Calu3 (cell line): Measurements from ENCODE around the gene ACTN1. TPM values are rescaled to one million over a fixed set of nuclear protein-coding genes. Genes with fewer than 3 reads are reported as not detected.

Experiments used
- BruUV-seq: library from RNA; stranded (reverse); fragments of 400-500 nt; replicated peaks from 2 replicates; lab custom pipeline; 2021; lab: Mats Ljungman, UMichigan
- CTCF ChIA-PET: fragments of 300-600 bp; sonication (Branson Sonifier 250); formaldehyde crosslinking; loops from one replicate; lab custom pipeline; 2022; ENCODE audit warnings: antibody characterized with exemption; lab: Charles Lee
- DNase-seq: peaks from one replicate; pipeline ENCODE4 v3.0.0; 2022
- H3K27ac Mint-ChIP-seq: one replicate; pipeline ENCODE4 v1.8.0; 2022; ENCODE audit warnings: mixed read lengths; ENCODE audit not compliant: unreplicated experiment
- H3K27me3 Mint-ChIP-seq: one replicate; pipeline ENCODE4 v1.8.0; 2022; ENCODE audit warnings: mixed read lengths; ENCODE audit not compliant: unreplicated experiment
- H3K36me3 Mint-ChIP-seq: one replicate; pipeline ENCODE4 v1.8.0; 2022; ENCODE audit warnings: mild to moderate bottlenecking, moderate library complexity, mixed read lengths; ENCODE audit not compliant: insufficient read depth, unreplicated experiment
- H3K4me1 Mint-ChIP-seq: one replicate; pipeline ENCODE4 v1.8.0; 2022; ENCODE audit warnings: mild to moderate bottlenecking, low read depth, mixed read lengths; ENCODE audit not compliant: unreplicated experiment
- H3K4me3 Mint-ChIP-seq: one replicate; pipeline ENCODE4 v1.8.0; 2022; ENCODE audit warnings: mild to moderate bottlenecking, low read depth, moderate library complexity, mixed read lengths; ENCODE audit not compliant: unreplicated experiment
- H3K9me3 Mint-ChIP-seq: one replicate; pipeline ENCODE4 v1.8.0; 2022; ENCODE audit warnings: low read depth, mixed read lengths; ENCODE audit not compliant: unreplicated experiment
- CTCF ChIP-seq: fragments of 200-600 bp; IDR thresholded peaks from one replicate; pipeline ENCODE4 v1.8.0; 2022; ENCODE audit warnings: antibody characterized with exemption; ENCODE audit not compliant: unreplicated experiment
- intact Hi-C: fragments of 100-400 bp; cut with micrococcal nuclease; formaldehyde crosslinking; loops from one replicate; pipeline ENCODE4 v1.10.0; 2022; ENCODE audit not compliant: unreplicated experiment
- total RNA-seq: library from RNA; stranded (reverse); gene quantifications from 2 replicates; pipeline ENCODE4 v1.2.3, GENCODE V29; 2022

The ACTN1 gene
- total RNA-seq, 1 experiment from 2014 or later = 326 TPM

GRCh38 chr14:68927089-68927488 lies 52.0 kb downstream of the ACTN1 start:
- intact Hi-C loops = no loop called here
- peaks cover 3% of the 10 kb centered on the region for H3K9me3 Mint-ChIP-seq
- no TSS peak for BruUV-seq
- peaks cover 32% of the 10 kb centered on the region for H3K4me1 Mint-ChIP-seq
- no peak for TF ChIP-seq CTCF
- no peak overlapping the region for H3K4me3 Mint-ChIP-seq
- DNase-seq = no peak
- H3K27ac Mint-ChIP-seq = no peak overlapping the region
- no peaks in the 10 kb centered on the region for H3K27me3 Mint-ChIP-seq
- CTCF ChIA-PET = no interaction called here
- H3K36me3 Mint-ChIP-seq = peaks cover 52% of the 10 kb centered on the region

GRCh38 chr14:68926236-68926635 lies 52.9 kb downstream of the ACTN1 start:
- BruUV-seq = no TSS peak
- H3K9me3 Mint-ChIP-seq = peaks cover 3% of the 10 kb centered on the region
- peaks cover 45% of the 10 kb centered on the region for H3K36me3 Mint-ChIP-seq
- intact Hi-C loops = no loop called here
- H3K27ac Mint-ChIP-seq = no peak overlapping the region
- DNase-seq = no peak
- H3K27me3 Mint-ChIP-seq = no peaks in the 10 kb centered on the region
- CTCF ChIA-PET = no interaction called here
- no peak for TF ChIP-seq CTCF
- H3K4me1 Mint-ChIP-seq = peaks cover 28% of the 10 kb centered on the region
- H3K4me3 Mint-ChIP-seq = no peak overlapping the region

- peaks cover 22% of the 10 kb centered on the region for H3K4me1 Mint-ChIP-seq
- no peak for TF ChIP-seq CTCF
- no peaks in the 10 kb centered on the region for H3K27me3 Mint-ChIP-seq
- intact Hi-C loops = no loop called here
- BruUV-seq = no TSS peak
- H3K9me3 Mint-ChIP-seq = peaks cover 3% of the 10 kb centered on the region
- H3K27ac Mint-ChIP-seq = no peak overlapping the region
- H3K4me3 Mint-ChIP-seq = no peak overlapping the region
- H3K36me3 Mint-ChIP-seq = peaks cover 50% of the 10 kb centered on the region
- no peak for DNase-seq
- CTCF ChIA-PET = no interaction called here
These were observed 53.7 kb downstream of the ACTN1 start for GRCh38 chr14:68925373-68925772.

- no TSS peak for BruUV-seq
- no peak for DNase-seq
- no peak overlapping the region for H3K4me3 Mint-ChIP-seq
- H3K36me3 Mint-ChIP-seq = peaks cover 46% of the 10 kb centered on the region
- TF ChIP-seq CTCF = no peak
- H3K4me1 Mint-ChIP-seq = peaks cover 22% of the 10 kb centered on the region
- intact Hi-C loops = no loop called here
- no peak overlapping the region for H3K27ac Mint-ChIP-seq
- H3K9me3 Mint-ChIP-seq = peaks cover 3% of the 10 kb centered on the region
- CTCF ChIA-PET = interaction anchor here (0.6 kb wide), 1 partner anchor 8 kb away, joined by 5 read pairs; no protein-coding TSS in a partner anchor
- no peaks in the 10 kb centered on the region for H3K27me3 Mint-ChIP-seq
These were observed 54.6 kb downstream of the ACTN1 start for GRCh38 chr14:68924186-68925158.
